HEK293 (cell line): ENCODE measurements around the gene ACSM2B.

Experiments
- CTCF ChIA-PET: fragments of 350-600 bp; formaldehyde crosslinking; extraction: SDS; loops from one replicate; lab custom pipeline; 2021; ENCODE audit warnings: antibody characterized with exemption; lab: Yijun Ruan, JAX
- POLR2A ChIA-PET: fragments of 300-600 bp; formaldehyde crosslinking; extraction: SDS; loops from one replicate; lab custom pipeline; 2020; ENCODE audit warnings: antibody characterized with exemption, inconsistent platforms; lab: Yijun Ruan, JAX
- H3K27ac ChIP-seq: fragments of 200-500 bp; sonication (Bioruptor generic); 2 replicates; pipeline ENCODE4 v1.5.1; 2014; ENCODE audit warnings: low read depth, low read length, control low read depth, inconsistent platforms; ENCODE audit errors: extremely low read depth
- H3K36me3 ChIP-seq, 2 experiments: fragments of 200-500 bp in 1 of 2; sonication (Bioruptor generic) in 1 of 2; 1 replicate in 1 of 2; 2 replicates in 1 of 2; pipeline ENCODE4 v1.5.1; 2014 to 2017; ENCODE audit warnings: inconsistent platforms in 2 of 2, low read length in 2 of 2; ENCODE audit not compliant: control insufficient read depth in 2 of 2, insufficient read depth in 1 of 2
- H3K4me1 ChIP-seq: fragments of 200-500 bp; sonication (Bioruptor generic); 2 replicates; pipeline ENCODE4 v1.5.1; 2014; ENCODE audit warnings: mild to moderate bottlenecking, low read length, inconsistent platforms; ENCODE audit not compliant: control insufficient read depth, insufficient read depth
- H3K4me3 ChIP-seq: 2 replicates; pipeline ENCODE4 v1.5.1; 2011; ENCODE audit warnings: low read depth, mild to moderate bottlenecking, control low read depth, low read length, moderate library complexity
- H3K9me3 ChIP-seq: fragments of 200-500 bp; sonication (Bioruptor generic); 2 replicates; pipeline ENCODE4 v1.5.1; 2014; ENCODE audit warnings: low read depth, low read length, inconsistent platforms; ENCODE audit not compliant: control insufficient read depth, insufficient read depth
- GLI2 ChIP-seq: fragments of 450-650 bp; formaldehyde crosslinking; IDR thresholded peaks from 2 replicates; pipeline ENCODE4; 2017; ENCODE audit warnings: missing biosample characterization, missing genetic modification characterization, low read depth, borderline replicate concordance
- KLF10 ChIP-seq: fragments of 450-650 bp; IDR thresholded peaks from 2 replicates; pipeline ENCODE4 v1.5.1; 2018; ENCODE audit warnings: missing biosample characterization, mild to moderate bottlenecking, missing genetic modification characterization
- KLF9 ChIP-seq: fragments of 450-650 bp; formaldehyde crosslinking; IDR thresholded peaks from 2 replicates; pipeline ENCODE4 v1.5.1; 2016; ENCODE audit warnings: missing biosample characterization, missing genetic modification characterization, low read depth
- MZF1 ChIP-seq: fragments of 450-650 bp; formaldehyde crosslinking; IDR thresholded peaks from 2 replicates; pipeline ENCODE4 v1.5.1; 2017; ENCODE audit warnings: missing biosample characterization, missing genetic modification characterization, borderline replicate concordance
- PRDM6 ChIP-seq: fragments of 450-650 bp; formaldehyde crosslinking; IDR thresholded peaks from 2 replicates; pipeline ENCODE4 v1.5.1; 2017; ENCODE audit warnings: missing biosample characterization, missing genetic modification characterization
- TCF7L2 ChIP-seq: IDR thresholded peaks from 2 replicates; pipeline ENCODE4 v1.6.1; 2011; ENCODE audit warnings: low read depth, mild to moderate bottlenecking, inconsistent platforms, low read length, moderate library complexity, borderline replicate concordance
- ZBTB21 ChIP-seq: fragments of 450-650 bp; formaldehyde crosslinking; IDR thresholded peaks from 2 replicates; pipeline ENCODE4 v1.5.1; 2017; ENCODE audit warnings: missing biosample characterization, missing genetic modification characterization
- ZFP37 ChIP-seq: fragments of 450-650 bp; formaldehyde crosslinking; IDR thresholded peaks from 2 replicates; pipeline ENCODE4 v1.5.1; 2016; ENCODE audit warnings: missing biosample characterization, missing genetic modification characterization
- ZFP41 ChIP-seq: fragments of 450-650 bp; formaldehyde crosslinking; IDR thresholded peaks from 2 replicates; pipeline ENCODE4 v1.5.1; 2016; ENCODE audit warnings: missing biosample characterization, missing genetic modification characterization, borderline replicate concordance
- ZNF133 ChIP-seq: fragments of 450-650 bp; formaldehyde crosslinking; IDR thresholded peaks from 2 replicates; pipeline ENCODE4 v1.5.1; 2016; ENCODE audit warnings: missing biosample characterization, missing genetic modification characterization
- ZNF138 ChIP-seq: fragments of 450-650 bp; formaldehyde crosslinking; IDR thresholded peaks from 2 replicates; pipeline ENCODE4 v1.5.1; 2016; ENCODE audit warnings: missing biosample characterization, missing genetic modification characterization, borderline replicate concordance
- ZNF16 ChIP-seq: fragments of 450-650 bp; formaldehyde crosslinking; IDR thresholded peaks from 2 replicates; pipeline ENCODE4 v1.5.1; 2016; ENCODE audit warnings: low read depth, missing biosample characterization, missing genetic modification characterization
- ZNF211 ChIP-seq: fragments of 450-650 bp; formaldehyde crosslinking; IDR thresholded peaks from 2 replicates; pipeline ENCODE4 v1.5.1; 2016; ENCODE audit warnings: low read depth, missing biosample characterization, missing genetic modification characterization
- ZNF23 ChIP-seq: fragments of 450-650 bp; formaldehyde crosslinking; IDR thresholded peaks from 2 replicates; pipeline ENCODE4 v1.5.1; 2016; ENCODE audit warnings: missing biosample characterization, missing genetic modification characterization, borderline replicate concordance
- ZNF239 ChIP-seq: fragments of 450-650 bp; formaldehyde crosslinking; IDR thresholded peaks from 2 replicates; pipeline ENCODE4 v1.5.1; 2016; ENCODE audit warnings: missing biosample characterization, missing genetic modification characterization
- ZNF26 ChIP-seq: fragments of 450-650 bp; formaldehyde crosslinking; IDR thresholded peaks from 2 replicates; pipeline ENCODE4 v1.5.1; 2016; ENCODE audit warnings: missing biosample characterization, missing genetic modification characterization
- ZNF302 ChIP-seq: fragments of 450-650 bp; formaldehyde crosslinking; IDR thresholded peaks from 2 replicates; pipeline ENCODE4 v1.5.1; 2016; ENCODE audit warnings: missing biosample characterization, missing genetic modification characterization, low read depth
- ZNF350 ChIP-seq: fragments of 450-650 bp; formaldehyde crosslinking; IDR thresholded peaks from 2 replicates; pipeline ENCODE4 v1.5.0; 2017; ENCODE audit warnings: missing biosample characterization, mild to moderate bottlenecking, missing genetic modification characterization
- ZNF362 ChIP-seq: fragments of 450-650 bp; formaldehyde crosslinking; IDR thresholded peaks from 2 replicates; pipeline ENCODE4 v1.5.1; 2016; ENCODE audit warnings: missing biosample characterization, missing genetic modification characterization
- ZNF433 ChIP-seq: fragments of 450-650 bp; formaldehyde crosslinking; IDR thresholded peaks from 2 replicates; pipeline ENCODE4 v1.5.1; 2016; ENCODE audit warnings: missing biosample characterization, missing genetic modification characterization, low read depth
- ZNF530 ChIP-seq: fragments of 450-650 bp; formaldehyde crosslinking; IDR thresholded peaks from 2 replicates; pipeline ENCODE4 v1.5.1; 2016; ENCODE audit warnings: low read depth, missing biosample characterization, missing genetic modification characterization
- ZNF747 ChIP-seq: fragments of 450-650 bp; formaldehyde crosslinking; IDR thresholded peaks from 2 replicates; pipeline ENCODE4 v1.5.1; 2016; ENCODE audit warnings: missing biosample characterization, missing genetic modification characterization
- ZNF777 ChIP-seq: fragments of 450-650 bp; formaldehyde crosslinking; IDR thresholded peaks from 2 replicates; pipeline ENCODE4 v1.5.1; 2017; ENCODE audit warnings: missing biosample characterization, missing genetic modification characterization, borderline replicate concordance
- ZNF785 ChIP-seq: fragments of 450-650 bp; formaldehyde crosslinking; IDR thresholded peaks from 2 replicates; pipeline ENCODE4 v1.5.1; 2016; ENCODE audit warnings: missing biosample characterization, missing genetic modification characterization
- ZNF843 ChIP-seq: fragments of 450-650 bp; formaldehyde crosslinking; IDR thresholded peaks from 2 replicates; pipeline ENCODE4 v1.5.1; 2016; ENCODE audit warnings: missing biosample characterization, missing genetic modification characterization
- ZSCAN23 ChIP-seq: fragments of 450-650 bp; formaldehyde crosslinking; IDR thresholded peaks from 2 replicates; pipeline ENCODE4 v1.5.1; 2016; ENCODE audit warnings: missing biosample characterization, missing genetic modification characterization
- ZSCAN30 ChIP-seq: fragments of 450-650 bp; IDR thresholded peaks from 2 replicates; pipeline ENCODE4 v1.5.1; 2018; ENCODE audit warnings: missing biosample characterization, mild to moderate bottlenecking, missing genetic modification characterization, moderate library complexity
- TF ChIP-seq, protein P1 (sequence below): fragments of 450-650 bp; formaldehyde crosslinking; IDR thresholded peaks from 2 replicates; pipeline ENCODE4 v1.5.1; 2016; ENCODE audit warnings: missing biosample characterization, missing genetic modification characterization

Gene ACSM2B

GRCh38 chr16:20519231-20519630 is 56.9 kb downstream of the ACSM2B start (continued):
- TF ChIP-seq ZFP37, result no peak
- TF ChIP-seq ZNF777 (tag by site-specific recombination), result no peak
- TF ChIP-seq GLI2 (tag by site-specific recombination), result no peak
- TF ChIP-seq KLF9 (tag by site-specific recombination), result no peak
- no peak for TF ChIP-seq MZF1 (tag by site-specific recombination)
- TF ChIP-seq ZBTB21 (tag by site-specific recombination), result no peak
- TF ChIP-seq ZNF16 (tag by site-specific recombination), result no peak
- no peak for TF ChIP-seq ZNF785
- TF ChIP-seq TCF7L2, result no peak
- TF ChIP-seq, protein P1, sequence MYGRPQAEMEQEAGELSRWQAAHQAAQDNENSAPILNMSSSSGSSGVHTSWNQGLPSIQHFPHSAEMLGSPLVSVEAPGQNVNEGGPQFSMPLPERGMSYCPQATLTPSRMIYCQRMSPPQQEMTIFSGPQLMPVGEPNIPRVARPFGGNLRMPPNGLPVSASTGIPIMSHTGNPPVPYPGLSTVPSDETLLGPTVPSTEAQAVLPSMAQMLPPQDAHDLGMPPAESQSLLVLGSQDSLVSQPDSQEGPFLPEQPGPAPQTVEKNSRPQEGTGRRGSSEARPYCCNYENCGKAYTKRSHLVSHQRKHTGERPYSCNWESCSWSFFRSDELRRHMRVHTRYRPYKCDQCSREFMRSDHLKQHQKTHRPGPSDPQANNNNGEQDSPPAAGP (tag by site-specific recombination), result no peak
- no peak for TF ChIP-seq KLF10 (tag by site-specific recombination)
- no peak for TF ChIP-seq ZNF211
- TF ChIP-seq ZNF23, result no peak
- no peak for TF ChIP-seq ZNF433
- no peak for TF ChIP-seq PRDM6 (tag by site-specific recombination)

- CTCF ChIA-PET, result no interaction called here
- H3K27ac ChIP-seq, result no peak overlapping the region
- TF ChIP-seq ZNF23, result no peak
- no peak for TF ChIP-seq ZNF26
- TF ChIP-seq ZNF362 (tag by site-specific recombination), result no peak
- TF ChIP-seq ZNF530, result no peak
- TF ChIP-seq KLF9 (tag by site-specific recombination), result no peak
- TF ChIP-seq ZNF211, result no peak
- no peak for TF ChIP-seq ZNF747
- no peaks in the 10 kb centered on the region for H3K9me3 ChIP-seq
- no peaks in the 10 kb centered on the region for H3K36me3 ChIP-seq
- H3K4me1 ChIP-seq, result no peaks in the 10 kb centered on the region
- H3K4me3 ChIP-seq, result no peak overlapping the region
- POLR2A ChIA-PET, result no interaction called here
These were observed 59.0 kb downstream of the ACSM2B start for GRCh38 chr16:20517149-20517548.

GRCh38 chr16:20515688-20516090 is 60.5 kb downstream of the ACSM2B start:
- H3K4me3 ChIP-seq, result no peak overlapping the region
- H3K4me1 ChIP-seq, result no peaks in the 10 kb centered on the region
- ChIA-PET POLR2A (no interaction called here), CTCF (no interaction called here)
- H3K27ac ChIP-seq, result no peak overlapping the region
- no peaks in the 10 kb centered on the region for H3K9me3 ChIP-seq
- H3K36me3 ChIP-seq, result no peaks in the 10 kb centered on the region
- TF ChIP-seq ZNF138 (tag by site-specific recombination) (no peak), ZSCAN23 (tag by site-specific recombination) (no peak), ZNF211 (no peak), ZFP41 (tag by site-specific recombination) (no peak), ZNF16 (tag by site-specific recombination) (no peak), ZNF843 (tag by site-specific recombination) (no peak), ZNF239 (no peak), ZSCAN30 (tag by site-specific recombination) (no peak), ZNF133 (tag by site-specific recombination) (no peak), ZNF302 (no peak), ZNF350 (tag by site-specific recombination) (no peak)
